BJ (cell line): Measurements from ENCODE around the gene RIPOR2. TPM values are rescaled to one million over a fixed set of nuclear protein-coding genes. Genes with fewer than 3 reads are reported as not detected.

Experiments
- CTCF ChIA-PET: fragments of 350-600 bp; formaldehyde crosslinking; extraction: SDS; loops from one replicate; lab custom pipeline; 2021; ENCODE audit warnings: antibody characterized with exemption, inconsistent platforms; lab: Yijun Ruan, JAX
- POLR2A ChIA-PET: fragments of 300-600 bp; sonication (Branson Sonifier 250); formaldehyde crosslinking; extraction: SDS; loops from one replicate; lab custom pipeline; 2021; ENCODE audit warnings: antibody characterized with exemption; lab: Charles Lee
- DNase-seq: peaks from one replicate; pipeline ENCODE4 v3.0.0-alpha.2; 2011; ENCODE audit warnings: low read depth
- H3K27me3 ChIP-seq: 2 replicates; pipeline ENCODE4 v1.6.0; 2011; ENCODE audit warnings: low read length; ENCODE audit not compliant: control insufficient read depth, insufficient read depth
- H3K36me3 ChIP-seq: 2 replicates; pipeline ENCODE4 v1.5.1; 2011; ENCODE audit warnings: low read length; ENCODE audit not compliant: control insufficient read depth, insufficient read depth
- H3K4me3 ChIP-seq: 2 replicates; pipeline ENCODE4 v1.5.1; 2011; ENCODE audit warnings: low read depth, mild to moderate bottlenecking, control low read depth, low read length
- polyA plus RNA-seq: library from polyadenylated mRNA; depleted of rRNA; stranded (reverse); fragments of >200 nt; gene quantifications from 2 replicates; pipeline ENCODE4 v1.2.3, GENCODE V29; 2011
- TF ChIP-seq, protein P1 (sequence below): IDR thresholded peaks from 2 replicates; pipeline ENCODE4 v1.5.1; 2011; ENCODE audit warnings: low read depth, mild to moderate bottlenecking, control low read depth, inconsistent platforms, low read length, moderate library complexity; ENCODE audit not compliant: insufficient read depth

RIPOR2 gene
- polyA plus RNA-seq, 1 experiment = 52.6 TPM

DNA sequence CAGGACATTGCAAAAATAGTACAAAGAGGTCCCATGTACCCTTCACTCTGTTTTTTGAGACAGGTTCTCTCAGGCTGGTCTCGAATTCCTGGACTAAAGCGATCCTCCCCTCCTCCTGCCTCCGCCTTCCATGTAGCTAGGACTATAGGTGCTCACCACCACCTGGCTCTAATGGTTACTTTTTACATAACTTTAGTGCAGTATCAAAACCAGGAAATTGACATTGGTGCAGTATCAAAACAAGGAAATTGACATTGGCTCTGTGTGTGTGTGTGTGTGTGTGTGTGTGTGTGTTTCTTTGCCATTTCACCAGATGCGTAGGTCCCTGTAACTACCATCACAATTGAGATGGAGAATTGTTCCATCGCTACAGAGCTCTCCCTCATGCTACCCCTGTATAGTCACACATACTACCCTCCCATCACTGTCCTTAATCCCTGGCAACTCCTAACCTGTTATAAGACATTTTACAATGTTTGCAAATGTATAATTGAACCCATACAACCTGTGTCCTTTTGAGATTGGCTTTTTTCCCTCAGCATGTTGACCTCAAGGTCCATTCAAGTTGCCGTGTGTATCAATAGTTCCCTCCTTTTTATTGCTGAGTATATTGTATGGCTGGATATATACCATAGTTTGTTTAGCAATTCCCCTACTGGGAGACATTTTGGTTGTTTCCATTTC is 28.3 kb upstream of the RIPOR2 start:
- H3K4me3 ChIP-seq = no peak overlapping the region
- CTCF ChIA-PET = no interaction called here
- H3K27me3 ChIP-seq = no peaks in the 10 kb centered on the region
- POLR2A ChIA-PET = no interaction called here
- no peaks in the 10 kb centered on the region for H3K36me3 ChIP-seq
- no peak for DNase-seq
- TF ChIP-seq, protein P1, sequence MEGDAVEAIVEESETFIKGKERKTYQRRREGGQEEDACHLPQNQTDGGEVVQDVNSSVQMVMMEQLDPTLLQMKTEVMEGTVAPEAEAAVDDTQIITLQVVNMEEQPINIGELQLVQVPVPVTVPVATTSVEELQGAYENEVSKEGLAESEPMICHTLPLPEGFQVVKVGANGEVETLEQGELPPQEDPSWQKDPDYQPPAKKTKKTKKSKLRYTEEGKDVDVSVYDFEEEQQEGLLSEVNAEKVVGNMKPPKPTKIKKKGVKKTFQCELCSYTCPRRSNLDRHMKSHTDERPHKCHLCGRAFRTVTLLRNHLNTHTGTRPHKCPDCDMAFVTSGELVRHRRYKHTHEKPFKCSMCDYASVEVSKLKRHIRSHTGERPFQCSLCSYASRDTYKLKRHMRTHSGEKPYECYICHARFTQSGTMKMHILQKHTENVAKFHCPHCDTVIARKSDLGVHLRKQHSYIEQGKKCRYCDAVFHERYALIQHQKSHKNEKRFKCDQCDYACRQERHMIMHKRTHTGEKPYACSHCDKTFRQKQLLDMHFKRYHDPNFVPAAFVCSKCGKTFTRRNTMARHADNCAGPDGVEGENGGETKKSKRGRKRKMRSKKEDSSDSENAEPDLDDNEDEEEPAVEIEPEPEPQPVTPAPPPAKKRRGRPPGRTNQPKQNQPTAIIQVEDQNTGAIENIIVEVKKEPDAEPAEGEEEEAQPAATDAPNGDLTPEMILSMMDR = no peak

DNA sequence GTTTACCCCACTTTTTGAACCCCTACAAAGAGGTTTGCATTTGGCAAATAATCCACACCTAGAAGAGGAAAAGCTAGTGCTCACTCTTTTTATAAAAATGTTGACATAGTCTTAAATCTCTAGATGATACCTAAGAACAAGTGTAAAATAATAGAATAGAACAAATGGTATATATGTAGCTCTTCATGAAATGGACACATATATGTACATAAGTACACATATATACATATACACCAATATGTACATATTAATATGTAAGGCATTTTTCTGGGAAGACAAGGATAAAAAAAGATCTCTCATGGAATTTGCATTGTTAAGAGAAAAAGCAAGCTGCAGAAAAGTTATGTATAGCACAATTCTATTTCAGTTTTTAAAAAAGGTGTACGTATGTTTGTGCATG is 27.6 kb upstream of the RIPOR2 start:
- H3K36me3 ChIP-seq = no peaks in the 10 kb centered on the region
- DNase-seq = no peak
- no peaks in the 10 kb centered on the region for H3K27me3 ChIP-seq
- TF ChIP-seq, protein P1 = no peak
- H3K4me3 ChIP-seq = no peak overlapping the region
- CTCF ChIA-PET = no interaction called here
- POLR2A ChIA-PET = no interaction called here

DNA sequence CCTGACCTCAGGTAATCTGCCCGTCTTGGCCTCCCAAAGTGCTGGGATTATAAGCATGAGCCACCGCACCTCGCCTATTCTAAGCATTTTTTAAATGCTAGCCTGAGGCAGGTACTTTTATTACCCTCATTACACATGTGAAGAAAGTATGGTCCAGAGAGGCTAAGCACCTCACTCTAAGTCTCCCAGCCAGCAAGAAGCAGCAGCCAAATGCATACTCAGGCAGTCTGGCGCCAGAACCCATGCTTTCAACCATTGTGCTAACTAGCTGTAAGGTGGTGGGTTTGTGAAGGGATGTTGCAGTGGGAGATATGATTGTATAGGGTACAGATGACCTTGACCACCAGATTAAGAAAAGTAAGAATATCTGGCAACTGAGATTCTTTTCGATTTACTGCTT is 26.1 kb upstream of the RIPOR2 start:
- POLR2A ChIA-PET = no interaction called here
- no peak for DNase-seq
- CTCF ChIA-PET = no interaction called here
- TF ChIP-seq, protein P1 = no peak
- no peaks in the 10 kb centered on the region for H3K27me3 ChIP-seq
- H3K4me3 ChIP-seq = no peak overlapping the region
- no peaks in the 10 kb centered on the region for H3K36me3 ChIP-seq

DNA sequence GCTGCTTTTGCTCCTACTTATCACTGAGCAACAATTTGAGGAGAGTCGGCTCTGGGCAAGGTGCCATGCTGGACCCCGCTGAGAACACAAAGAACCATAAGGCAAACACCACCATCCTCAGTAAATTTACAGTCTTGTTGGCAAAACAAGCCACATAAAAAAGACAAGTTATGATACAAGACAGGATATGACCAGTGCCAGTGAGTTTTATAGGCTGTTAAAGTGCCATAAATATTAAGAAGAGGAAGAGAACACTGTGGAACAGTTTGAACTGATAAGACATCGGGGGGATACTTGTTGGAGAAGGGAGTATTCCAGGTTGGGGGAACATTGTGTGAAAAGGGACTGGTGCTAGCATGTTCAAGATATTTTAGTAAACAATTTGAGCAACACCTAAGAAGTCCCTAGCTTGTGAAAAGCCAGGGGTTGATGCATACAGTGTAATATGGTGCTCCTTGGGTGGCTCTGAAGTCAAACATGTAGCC is 25.3 kb upstream of the RIPOR2 start:
- TF ChIP-seq, protein P1 = no peak
- Histone ChIP-seq H3K36me3 (no peaks in the 10 kb centered on the region), H3K4me3 (no peak overlapping the region), H3K27me3 (no peaks in the 10 kb centered on the region)
- no peak for DNase-seq
- CTCF ChIA-PET = no interaction called here
- POLR2A ChIA-PET = interaction anchor here (0.6 kb wide), 1 partner anchor 42 kb away, joined by 4 read pairs; no protein-coding TSS in a partner anchor

DNA sequence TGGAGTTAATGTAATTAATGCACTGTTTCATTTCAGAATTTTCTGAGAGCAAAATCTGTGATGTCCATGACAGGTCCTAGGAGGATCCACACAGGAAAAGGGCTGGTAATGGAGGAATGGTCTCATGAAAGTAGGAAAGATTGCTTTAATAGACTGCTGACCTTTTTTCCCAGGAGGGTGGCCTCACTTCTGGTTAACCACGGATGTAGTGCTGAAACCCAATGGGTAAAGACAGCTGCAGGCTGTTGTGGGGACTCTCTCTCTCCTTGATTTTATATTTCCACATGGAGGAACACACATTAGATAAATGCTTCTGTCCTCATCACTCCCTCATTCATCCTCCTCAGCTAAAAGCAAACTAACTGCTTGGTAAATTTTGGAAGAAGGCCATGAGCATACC is 23.6 kb upstream of the RIPOR2 start:
- TF ChIP-seq, protein P1 = no peak
- H3K27me3 ChIP-seq = no peaks in the 10 kb centered on the region
- CTCF ChIA-PET = no interaction called here
- POLR2A ChIA-PET = no interaction called here
- H3K36me3 ChIP-seq = no peaks in the 10 kb centered on the region
- no peak overlapping the region for H3K4me3 ChIP-seq
- no peak for DNase-seq
